T1000 (cell line): ENCODE results near the gene PCGF5.

Source experiments
- DNase-seq: peaks from one replicate; lab custom pipeline; 2025; ENCODE audit warnings: mixed read lengths; lab: John Stamatoyannopoulos, UW

Gene PCGF5

DNA sequence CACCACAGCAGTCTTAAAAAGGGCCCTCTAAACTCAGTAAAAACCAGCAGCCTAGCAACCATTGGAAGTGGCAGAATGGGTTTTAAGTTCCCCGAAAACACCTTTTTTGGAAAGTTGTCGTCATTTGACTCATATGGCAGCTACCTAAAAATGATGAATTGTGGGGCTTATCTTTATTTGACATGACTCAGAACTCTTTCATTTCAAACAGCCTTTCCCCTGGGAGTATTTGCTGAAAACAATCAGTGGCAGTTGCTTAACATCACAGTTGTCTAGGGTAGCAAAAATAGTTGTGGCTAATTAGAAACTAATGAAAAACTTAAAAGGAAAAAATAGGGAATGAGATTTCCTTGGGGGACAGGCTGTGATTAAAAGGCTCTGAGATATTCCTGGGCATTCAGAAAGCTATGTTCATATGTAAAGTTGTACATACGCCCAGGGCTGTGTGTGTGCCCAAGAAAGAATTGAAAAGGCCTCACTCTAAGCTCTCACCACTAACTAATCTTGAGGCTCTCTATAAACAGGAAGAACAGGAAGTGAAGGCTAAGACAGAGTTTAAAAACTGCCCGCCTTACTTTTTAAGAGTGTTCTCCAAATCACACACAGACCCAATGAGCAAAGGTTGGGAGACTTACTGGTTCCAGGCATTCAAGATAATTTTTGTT, 108.0 kb downstream of the PCGF5 start:
- DNase-seq: no peak
